UCSD-AML1 (cell line): Measurements from ENCODE around the gene LMTK3.

Experiments used
- DNase-seq: peaks from one replicate; lab custom pipeline; 2025; ENCODE audit not compliant: unreplicated experiment; lab: John Stamatoyannopoulos, UW

Gene LMTK3

GRCh38 chr19:48509467-48510194 is 2.0 kb downstream of the LMTK3 start:
- DNase-seq, result no peak

- no peak for DNase-seq
These were observed 2.8 kb downstream of the LMTK3 start for GRCh38 chr19:48508729-48509411.

GRCh38 chr19:48507911-48508439 is 3.7 kb downstream of the LMTK3 start:
- no peak for DNase-seq

- no peak for DNase-seq
These were observed 5.4 kb downstream of the LMTK3 start for GRCh38 chr19:48506138-48506733.

- DNase-seq, result no peak
These were observed 9.2 kb downstream of the LMTK3 start for GRCh38 chr19:48502350-48503018.

- peak; percentile 89 for DNase-seq
These were observed 9.9 kb downstream of the LMTK3 start for GRCh38 chr19:48501494-48502349.

GRCh38 chr19:48500830-48501493 is 10.7 kb downstream of the LMTK3 start:
- no peak for DNase-seq

- DNase-seq, result no peak
These were observed 12.1 kb downstream of the LMTK3 start for GRCh38 chr19:48499316-48500090.

GRCh38 chr19:48498595-48499311 is 12.9 kb downstream of the LMTK3 start:
- DNase-seq, result no peak

GRCh38 chr19:48497728-48498594 is 13.7 kb downstream of the LMTK3 start:
- no peak for DNase-seq

- no peak for DNase-seq
These were observed 14.5 kb downstream of the LMTK3 start for GRCh38 chr19:48496959-48497727.

- peak; percentile 75 for DNase-seq
These were observed 16.2 kb downstream of the LMTK3 start for GRCh38 chr19:48495396-48495795.

- no peak for DNase-seq
These were observed 17.8 kb downstream of the LMTK3 start for GRCh38 chr19:48493718-48494401.

- DNase-seq, result peak; percentile 99
These were observed 18.5 kb downstream of the LMTK3 start for GRCh38 chr19:48492925-48493717.

GRCh38 chr19:48491793-48492123 is 19.9 kb downstream of the LMTK3 start:
- DNase-seq, result no peak
